ENCODE data around the gene IKZF3. TPM values are rescaled to one million over a fixed set of nuclear protein-coding genes. Genes with fewer than 3 reads are reported as not detected.
"Not testable (repeated sequence)": the region's sequence is repeated elsewhere in the genome, so short reads cannot be mapped to it uniquely, and the experiment has no call there.

IKZF3 gene
- total RNA-seq, 2 donors from 2014 or later: 0.11 to 0.18 TPM

DNA sequence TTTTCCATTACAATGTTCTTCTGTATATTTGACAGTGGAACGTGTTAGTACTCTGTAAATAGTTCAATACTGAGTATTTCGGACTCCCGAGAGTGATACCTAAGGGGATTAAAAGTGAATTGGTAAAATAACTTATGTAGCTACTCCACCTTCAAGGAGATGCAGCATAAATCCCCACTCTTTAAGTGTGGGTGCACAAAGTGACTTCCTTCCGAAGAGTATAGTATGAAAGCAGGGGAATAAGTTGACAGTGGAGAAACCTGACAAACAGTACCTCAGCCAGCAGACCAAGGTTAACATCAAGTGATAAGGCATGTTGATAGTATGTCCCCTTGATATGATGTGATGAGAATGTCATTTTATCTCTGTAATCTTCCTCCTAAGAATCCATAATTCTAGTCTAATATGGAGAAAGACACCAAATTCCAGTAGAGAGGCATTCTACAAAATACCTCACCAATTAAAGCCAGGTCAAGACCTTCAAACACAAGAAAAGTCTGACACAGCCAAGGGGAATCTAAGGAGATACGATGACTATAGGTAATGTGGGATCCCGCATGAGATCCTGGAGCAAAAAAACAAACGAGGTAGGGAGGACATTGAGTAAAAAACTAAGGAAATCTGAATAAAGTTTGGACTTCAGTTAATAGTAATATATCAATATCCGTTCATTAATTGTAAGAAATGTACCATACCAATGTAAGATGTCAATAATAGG, 2.1 kb upstream of the IKZF3 start:
- H3K27me3 Mint-ChIP-seq (ENCODE audit: insufficient read depth): peaks cover 82% of the 10 kb centered on the region
- H3K9me3 ChIP-seq (ENCODE audit: control insufficient read depth, low read length): no peaks in the 10 kb centered on the region
- H3K27ac Mint-ChIP-seq: no peak overlapping the region
- H3K4me3 ChIP-seq (ENCODE audit: low read length): no peak overlapping the region
- no peak for DNase-seq
- no peaks in the 10 kb centered on the region for H3K4me1 Mint-ChIP-seq
- H3K27me3 ChIP-seq (ENCODE audit: control insufficient read depth, insufficient read depth, low read length, poor library complexity, severe bottlenecking): peaks cover 61% of the 10 kb centered on the region
- H3K36me3 ChIP-seq (ENCODE audit: control insufficient read depth, insufficient read depth, low read length): no peaks in the 10 kb centered on the region
- H3K27ac ChIP-seq (ENCODE audit: low read depth, low read length): no peak overlapping the region
- no peak overlapping the region for H3K4me3 Mint-ChIP-seq
- WGBS, 2 experiments (ENCODE audit: insufficient coverage in 1 of 2, insufficient read length in 1 of 2): 92 to 100% methylated on average over 5 to 8 of the region's 8 CpGs
- H3K4me1 ChIP-seq (ENCODE audit: control insufficient read depth, insufficient read depth, low read length): no peaks in the 10 kb centered on the region
- peaks cover 16% of the 10 kb centered on the region for H3K9me3 Mint-ChIP-seq
- no peak overlapping the region for H3K9ac ChIP-seq (ENCODE audit: extremely low read depth, low read length, poor library complexity, severe bottlenecking)
- TF ChIP-seq, protein P1, sequence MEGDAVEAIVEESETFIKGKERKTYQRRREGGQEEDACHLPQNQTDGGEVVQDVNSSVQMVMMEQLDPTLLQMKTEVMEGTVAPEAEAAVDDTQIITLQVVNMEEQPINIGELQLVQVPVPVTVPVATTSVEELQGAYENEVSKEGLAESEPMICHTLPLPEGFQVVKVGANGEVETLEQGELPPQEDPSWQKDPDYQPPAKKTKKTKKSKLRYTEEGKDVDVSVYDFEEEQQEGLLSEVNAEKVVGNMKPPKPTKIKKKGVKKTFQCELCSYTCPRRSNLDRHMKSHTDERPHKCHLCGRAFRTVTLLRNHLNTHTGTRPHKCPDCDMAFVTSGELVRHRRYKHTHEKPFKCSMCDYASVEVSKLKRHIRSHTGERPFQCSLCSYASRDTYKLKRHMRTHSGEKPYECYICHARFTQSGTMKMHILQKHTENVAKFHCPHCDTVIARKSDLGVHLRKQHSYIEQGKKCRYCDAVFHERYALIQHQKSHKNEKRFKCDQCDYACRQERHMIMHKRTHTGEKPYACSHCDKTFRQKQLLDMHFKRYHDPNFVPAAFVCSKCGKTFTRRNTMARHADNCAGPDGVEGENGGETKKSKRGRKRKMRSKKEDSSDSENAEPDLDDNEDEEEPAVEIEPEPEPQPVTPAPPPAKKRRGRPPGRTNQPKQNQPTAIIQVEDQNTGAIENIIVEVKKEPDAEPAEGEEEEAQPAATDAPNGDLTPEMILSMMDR (conservative IDR thresholded peaks at IDR 0.05): no peak
- H3K36me3 Mint-ChIP-seq (ENCODE audit: low read depth): no peaks in the 10 kb centered on the region

DNA sequence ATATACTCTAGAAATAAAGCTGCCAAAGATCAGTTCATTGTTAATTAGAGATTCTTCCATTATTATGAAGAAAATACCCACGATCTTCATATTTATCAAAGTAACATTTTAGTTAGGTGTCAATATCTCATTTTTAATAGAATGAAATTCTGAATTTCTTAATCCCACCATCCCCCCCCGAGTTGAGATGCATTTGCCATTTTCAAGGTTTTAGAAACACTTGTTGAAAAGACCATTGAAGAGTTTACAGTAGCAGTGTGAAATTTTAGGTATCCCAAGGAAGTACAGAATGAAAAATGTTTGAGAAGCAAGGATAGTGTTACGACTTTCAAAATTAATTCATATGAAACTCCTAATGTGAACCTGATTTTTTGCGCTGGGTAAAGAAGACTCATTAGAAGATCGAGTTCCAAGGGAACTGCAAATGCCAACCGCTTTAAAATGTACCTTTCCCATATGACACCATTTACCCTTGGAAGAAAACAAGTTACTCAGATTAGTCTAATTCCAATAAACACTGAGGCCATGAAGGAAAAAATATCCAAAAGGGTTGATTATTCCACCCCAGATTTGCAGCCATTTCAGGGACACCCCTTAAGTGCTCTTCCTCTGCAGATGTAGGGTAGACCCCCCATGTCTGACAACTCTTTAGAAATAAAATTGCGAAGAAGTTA, 731 bp downstream of the IKZF3 start:
- Histone ChIP-seq H3K4me3 (ENCODE audit: low read length) (no peak overlapping the region), H3K9me3 (ENCODE audit: control insufficient read depth, low read length) (no peaks in the 10 kb centered on the region), H3K36me3 (ENCODE audit: control insufficient read depth, insufficient read depth, low read length) (no peaks in the 10 kb centered on the region), H3K9ac (ENCODE audit: extremely low read depth, low read length, poor library complexity, severe bottlenecking) (no peak overlapping the region), H3K27me3 (ENCODE audit: control insufficient read depth, insufficient read depth, low read length, poor library complexity, severe bottlenecking) (peaks cover 63% of the 10 kb centered on the region), H3K27ac (ENCODE audit: low read depth, low read length) (no peak overlapping the region), H3K4me1 (ENCODE audit: control insufficient read depth, insufficient read depth, low read length) (no peaks in the 10 kb centered on the region)
- no peak overlapping the region for H3K4me3 Mint-ChIP-seq
- H3K4me1 Mint-ChIP-seq: no peaks in the 10 kb centered on the region
- H3K27ac Mint-ChIP-seq: no peak overlapping the region
- H3K36me3 Mint-ChIP-seq (ENCODE audit: low read depth): no peaks in the 10 kb centered on the region
- H3K9me3 Mint-ChIP-seq: peaks cover 11% of the 10 kb centered on the region
- DNase-seq: no peak
- peaks cover 72% of the 10 kb centered on the region for H3K27me3 Mint-ChIP-seq (ENCODE audit: insufficient read depth)
- TF ChIP-seq, protein P1 (conservative IDR thresholded peaks at IDR 0.05): no peak
- 95 to 100% methylated on average over 4 to 7 of the region's 7 CpGs for WGBS, 2 experiments (ENCODE audit: insufficient coverage in 1 of 2, insufficient read length in 1 of 2)

DNA sequence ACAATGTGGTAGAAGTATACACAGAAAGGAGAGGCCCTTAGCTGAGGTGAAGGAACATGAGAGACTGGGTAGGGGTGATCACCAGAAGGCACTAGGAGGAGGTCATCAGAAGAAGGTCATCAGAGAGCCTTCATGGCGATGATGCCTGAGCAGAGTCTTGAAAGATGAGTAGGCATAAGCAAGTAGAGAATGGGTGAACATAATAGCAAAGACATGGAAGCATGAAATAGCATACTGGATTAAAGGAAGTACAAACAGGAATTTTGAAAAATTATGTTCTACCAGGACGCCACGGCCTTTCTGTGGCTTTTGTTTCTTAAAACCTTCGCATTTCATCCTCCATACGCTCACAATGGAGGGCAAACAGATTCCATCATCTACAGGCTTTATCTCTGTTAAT, 2.9 kb downstream of the IKZF3 start:
- Histone ChIP-seq H3K9me3 (ENCODE audit: control insufficient read depth, low read length) (no peaks in the 10 kb centered on the region), H3K27me3 (ENCODE audit: control insufficient read depth, insufficient read depth, low read length, poor library complexity, severe bottlenecking) (peaks cover 52% of the 10 kb centered on the region), H3K4me3 (ENCODE audit: low read length) (no peak overlapping the region), H3K9ac (ENCODE audit: extremely low read depth, low read length, poor library complexity, severe bottlenecking) (no peak overlapping the region), H3K4me1 (ENCODE audit: control insufficient read depth, insufficient read depth, low read length) (no peaks in the 10 kb centered on the region), H3K36me3 (ENCODE audit: control insufficient read depth, insufficient read depth, low read length) (no peaks in the 10 kb centered on the region), H3K27ac (ENCODE audit: low read depth, low read length) (no peak overlapping the region)
- H3K36me3 Mint-ChIP-seq (ENCODE audit: low read depth): no peaks in the 10 kb centered on the region
- TF ChIP-seq, protein P1 (conservative IDR thresholded peaks at IDR 0.05): no peak
- DNase-seq: no peak
- no peak overlapping the region for H3K4me3 Mint-ChIP-seq
- H3K4me1 Mint-ChIP-seq: no peaks in the 10 kb centered on the region
- peaks cover 52% of the 10 kb centered on the region for H3K27me3 Mint-ChIP-seq (ENCODE audit: insufficient read depth)
- WGBS, 2 experiments (ENCODE audit: insufficient coverage in 1 of 2, insufficient read length in 1 of 2): 89 to 98% methylated on average over 5 of the region's 5 CpGs
- H3K27ac Mint-ChIP-seq: no peak overlapping the region
- H3K9me3 Mint-ChIP-seq: peaks cover 3% of the 10 kb centered on the region

DNA sequence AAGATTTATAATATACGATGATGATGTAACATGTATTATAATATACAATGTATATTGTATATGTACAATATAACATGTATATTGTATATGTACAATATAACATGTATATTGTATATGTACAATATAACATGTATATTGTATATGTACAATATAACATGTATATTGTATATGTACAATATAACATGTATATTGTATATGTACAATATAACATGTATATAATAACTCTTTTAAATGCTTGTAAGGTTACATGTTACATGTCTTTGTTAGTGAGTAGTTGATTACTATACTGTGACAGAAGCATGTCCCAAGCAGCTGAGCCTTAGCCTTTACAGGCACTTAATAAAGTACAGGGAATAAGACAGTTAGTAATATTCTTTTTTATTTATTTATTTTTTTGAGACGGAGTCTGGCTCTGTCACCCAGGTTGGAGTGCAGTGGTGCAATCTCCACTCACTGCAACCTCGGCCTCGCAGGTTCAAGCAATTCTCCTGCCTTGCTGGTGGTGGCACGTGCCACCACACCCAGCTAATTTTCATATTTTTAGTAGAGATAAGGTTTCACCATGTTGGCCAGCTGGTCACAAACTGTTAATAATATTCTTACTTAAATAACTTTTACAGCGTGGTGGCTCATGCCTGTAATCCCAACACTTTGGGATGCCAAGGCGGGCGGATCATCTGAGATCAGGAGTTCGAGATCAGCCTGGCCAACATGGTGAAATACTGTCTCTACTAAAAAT, 8.0 kb downstream of the IKZF3 start:
- not testable (repeated sequence) for DNase-seq; H3K9ac ChIP-seq (ENCODE audit: extremely low read depth, low read length, poor library complexity, severe bottlenecking); H3K36me3 ChIP-seq (ENCODE audit: control insufficient read depth, insufficient read depth, low read length); H3K27ac ChIP-seq (ENCODE audit: low read depth, low read length); H3K9me3 Mint-ChIP-seq; H3K4me3 ChIP-seq (ENCODE audit: low read length); H3K4me3 Mint-ChIP-seq; H3K27me3 ChIP-seq (ENCODE audit: control insufficient read depth, insufficient read depth, low read length, poor library complexity, severe bottlenecking); H3K27me3 Mint-ChIP-seq (ENCODE audit: insufficient read depth); H3K36me3 Mint-ChIP-seq (ENCODE audit: low read depth); H3K9me3 ChIP-seq (ENCODE audit: control insufficient read depth, low read length); H3K4me1 Mint-ChIP-seq; H3K27ac Mint-ChIP-seq; H3K4me1 ChIP-seq (ENCODE audit: control insufficient read depth, insufficient read depth, low read length)
- WGBS, 2 experiments (ENCODE audit: insufficient coverage in 1 of 2, insufficient read length in 1 of 2): 89% methylated on average over 6 to 8 of the region's 9 CpGs

All from endodermal cell (in vitro differentiated cells).